Neural progenitor cell (in vitro differentiated cells): ENCODE results near the gene EZH2.

Experiments used
- CTCF ChIP-seq: fragments of 200-600 bp; sonication (generic); IDR thresholded peaks from 2 replicates; pipeline ENCODE4 v1.5.1; 2017; ENCODE audit warnings: antibody characterized with exemption, mild to moderate bottlenecking
- EZH2 ChIP-seq: fragments of 200-600 bp; sonication (generic); IDR thresholded peaks from 2 replicates; pipeline ENCODE4 v1.6.1; 2017; ENCODE audit warnings: antibody characterized with exemption, mild to moderate bottlenecking, moderate library complexity
- EZH2phosphoT487 ChIP-seq: fragments of 200-600 bp; sonication (generic); IDR thresholded peaks from 2 replicates; pipeline ENCODE4 v1.6.1; 2017; ENCODE audit warnings: antibody characterized with exemption

DNA sequence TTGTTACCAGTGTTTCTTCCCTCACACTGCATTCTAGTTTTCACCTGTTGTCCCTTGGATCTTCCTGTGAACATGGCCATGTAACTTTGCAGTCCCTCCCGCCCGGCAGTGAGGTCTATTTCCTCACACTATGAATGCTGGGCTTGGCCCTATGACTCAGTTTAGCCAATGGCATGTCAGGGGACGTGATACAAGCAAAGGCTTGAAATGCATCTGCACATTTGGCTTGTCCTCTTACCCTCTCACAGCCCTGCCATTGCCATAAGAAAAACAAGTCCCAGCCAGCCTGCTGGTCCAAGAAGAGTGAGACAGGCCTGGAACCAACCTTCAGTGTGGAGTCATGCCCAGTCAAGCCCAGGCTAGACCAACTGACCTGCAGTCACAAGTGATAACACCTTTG, 17.1 kb upstream of the EZH2 start:
- TF ChIP-seq CTCF (no peak), EZH2 (no peak), EZH2phosphoT487 (no peak)
